HEK293 (cell line): ENCODE data around the gene ZNRF1.

Experiments used
- GLI2 ChIP-seq: fragments of 450-650 bp; formaldehyde crosslinking; IDR thresholded peaks from 2 replicates; pipeline ENCODE4; 2017; ENCODE audit warnings: missing biosample characterization, missing genetic modification characterization, low read depth, borderline replicate concordance
- ZBTB20 ChIP-seq: fragments of 450-650 bp; formaldehyde crosslinking; IDR thresholded peaks from 2 replicates; pipeline ENCODE4 v1.5.1; 2016; ENCODE audit warnings: missing biosample characterization, missing genetic modification characterization
- ZNF302 ChIP-seq: fragments of 450-650 bp; formaldehyde crosslinking; IDR thresholded peaks from 2 replicates; pipeline ENCODE4 v1.5.1; 2016; ENCODE audit warnings: missing biosample characterization, missing genetic modification characterization, low read depth
- ZNF311 ChIP-seq: fragments of 450-650 bp; formaldehyde crosslinking; IDR thresholded peaks from 2 replicates; pipeline ENCODE4 v1.5.1; 2017; ENCODE audit warnings: missing biosample characterization, missing genetic modification characterization, borderline replicate concordance
- ZNF548 ChIP-seq: fragments of 450-650 bp; formaldehyde crosslinking; IDR thresholded peaks from 2 replicates; pipeline ENCODE4 v1.5.1; 2016; ENCODE audit warnings: missing biosample characterization, missing genetic modification characterization
- ZNF555 ChIP-seq: fragments of 450-650 bp; formaldehyde crosslinking; conservative IDR thresholded peaks from 2 replicates; pipeline ENCODE4 v1.5.1; 2017; ENCODE audit warnings: missing biosample characterization, mild to moderate bottlenecking, missing genetic modification characterization, inconsistent platforms
- ZNF621 ChIP-seq: fragments of 450-650 bp; formaldehyde crosslinking; IDR thresholded peaks from 2 replicates; pipeline ENCODE4 v1.5.1; 2017; ENCODE audit warnings: missing biosample characterization, missing genetic modification characterization
- TF ChIP-seq, protein P1 (sequence below): fragments of 450-650 bp; formaldehyde crosslinking; IDR thresholded peaks from 2 replicates; pipeline ENCODE4 v1.5.1; 2016; ENCODE audit warnings: missing biosample characterization, missing genetic modification characterization
- TF ChIP-seq, protein P2 (sequence below): fragments of 450-650 bp; formaldehyde crosslinking; IDR thresholded peaks from 2 replicates; pipeline ENCODE4 v1.5.1; 2016; ENCODE audit warnings: missing biosample characterization, missing genetic modification characterization
- TF ChIP-seq, protein P3 (sequence below): fragments of 450-650 bp; formaldehyde crosslinking; IDR thresholded peaks from 2 replicates; pipeline ENCODE4 v1.5.1; 2016; ENCODE audit warnings: missing biosample characterization, missing genetic modification characterization

DNA sequence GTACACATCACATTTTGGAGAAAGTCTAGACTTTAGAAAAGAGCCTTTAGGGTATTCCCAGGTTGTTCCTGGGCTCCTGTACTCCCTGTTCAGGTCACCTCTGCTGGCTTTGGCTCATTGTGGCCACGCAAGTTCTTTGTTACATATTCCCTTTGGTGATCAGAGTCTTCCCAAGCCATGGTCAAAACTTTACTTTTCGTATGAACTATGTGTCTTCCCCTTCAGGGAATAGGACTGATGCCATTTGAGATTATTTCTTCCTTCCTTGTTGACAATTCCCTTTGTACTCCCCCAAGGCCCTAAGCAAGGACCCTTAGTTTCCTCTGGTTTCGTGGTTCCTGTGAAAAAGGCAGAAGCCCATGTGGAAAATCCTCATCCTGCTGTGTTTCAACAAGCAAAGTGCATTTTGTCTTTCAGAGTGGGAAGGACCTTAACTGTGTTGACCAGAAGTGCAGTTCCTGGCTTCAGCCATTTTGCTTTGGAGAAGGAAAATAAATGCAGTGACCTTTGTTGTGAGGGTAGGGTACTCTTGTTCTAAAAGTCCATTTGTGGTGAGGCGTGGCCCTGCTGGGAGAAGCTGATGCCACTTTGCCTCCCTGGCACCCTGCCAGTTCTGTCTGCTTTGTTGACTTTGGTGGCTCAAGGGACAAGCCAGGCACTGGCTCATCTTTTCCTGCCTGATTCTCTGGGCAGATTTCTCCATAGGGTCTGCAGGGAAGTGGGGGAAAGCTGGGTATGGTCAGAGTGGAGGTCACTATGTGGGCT lies 55.1 kb downstream of the ZNRF1 start:
- TF ChIP-seq, protein P1, sequence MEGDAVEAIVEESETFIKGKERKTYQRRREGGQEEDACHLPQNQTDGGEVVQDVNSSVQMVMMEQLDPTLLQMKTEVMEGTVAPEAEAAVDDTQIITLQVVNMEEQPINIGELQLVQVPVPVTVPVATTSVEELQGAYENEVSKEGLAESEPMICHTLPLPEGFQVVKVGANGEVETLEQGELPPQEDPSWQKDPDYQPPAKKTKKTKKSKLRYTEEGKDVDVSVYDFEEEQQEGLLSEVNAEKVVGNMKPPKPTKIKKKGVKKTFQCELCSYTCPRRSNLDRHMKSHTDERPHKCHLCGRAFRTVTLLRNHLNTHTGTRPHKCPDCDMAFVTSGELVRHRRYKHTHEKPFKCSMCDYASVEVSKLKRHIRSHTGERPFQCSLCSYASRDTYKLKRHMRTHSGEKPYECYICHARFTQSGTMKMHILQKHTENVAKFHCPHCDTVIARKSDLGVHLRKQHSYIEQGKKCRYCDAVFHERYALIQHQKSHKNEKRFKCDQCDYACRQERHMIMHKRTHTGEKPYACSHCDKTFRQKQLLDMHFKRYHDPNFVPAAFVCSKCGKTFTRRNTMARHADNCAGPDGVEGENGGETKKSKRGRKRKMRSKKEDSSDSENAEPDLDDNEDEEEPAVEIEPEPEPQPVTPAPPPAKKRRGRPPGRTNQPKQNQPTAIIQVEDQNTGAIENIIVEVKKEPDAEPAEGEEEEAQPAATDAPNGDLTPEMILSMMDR (tag by site-specific recombination) = no peak
- no peak for TF ChIP-seq ZNF555
- no peak for TF ChIP-seq ZNF311 (tag by site-specific recombination)
- TF ChIP-seq ZNF302 (tag by site-specific recombination) = no peak
- no peak for TF ChIP-seq GLI2
- TF ChIP-seq ZNF548 (tag by site-specific recombination) = no peak
- no peak for TF ChIP-seq ZBTB20 (tag by site-specific recombination)
- TF ChIP-seq, protein P2, sequence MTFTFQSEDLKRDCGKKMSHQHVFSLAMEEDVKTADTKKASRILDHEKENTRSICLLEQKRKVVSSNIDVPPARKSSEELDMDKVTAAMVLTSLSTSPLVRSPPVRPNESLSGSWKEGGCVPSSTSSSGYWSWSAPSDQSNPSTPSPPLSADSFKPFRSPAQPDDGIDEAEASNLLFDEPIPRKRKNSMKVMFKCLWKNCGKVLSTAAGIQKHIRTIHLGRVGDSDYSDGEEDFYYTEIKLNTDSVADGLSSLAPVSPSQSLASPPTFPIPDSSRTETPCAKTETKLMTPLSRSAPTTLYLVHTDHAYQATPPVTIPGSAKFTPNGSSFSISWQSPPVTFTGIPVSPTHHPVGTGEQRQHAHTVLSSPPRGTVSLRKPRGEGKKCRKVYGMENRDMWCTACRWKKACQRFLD (tag by site-specific recombination) = no peak
- no peak for TF ChIP-seq ZNF621
- TF ChIP-seq, protein P3, sequence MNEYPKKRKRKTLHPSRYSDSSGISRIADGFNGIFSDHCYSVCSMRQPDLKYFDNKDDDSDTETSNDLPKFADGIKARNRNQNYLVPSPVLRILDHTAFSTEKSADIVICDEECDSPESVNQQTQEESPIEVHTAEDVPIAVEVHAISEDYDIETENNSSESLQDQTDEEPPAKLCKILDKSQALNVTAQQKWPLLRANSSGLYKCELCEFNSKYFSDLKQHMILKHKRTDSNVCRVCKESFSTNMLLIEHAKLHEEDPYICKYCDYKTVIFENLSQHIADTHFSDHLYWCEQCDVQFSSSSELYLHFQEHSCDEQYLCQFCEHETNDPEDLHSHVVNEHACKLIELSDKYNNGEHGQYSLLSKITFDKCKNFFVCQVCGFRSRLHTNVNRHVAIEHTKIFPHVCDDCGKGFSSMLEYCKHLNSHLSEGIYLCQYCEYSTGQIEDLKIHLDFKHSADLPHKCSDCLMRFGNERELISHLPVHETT (tag by site-specific recombination) = no peak
